ENCODE measurements around the gene IL12RB1. TPM values are rescaled to one million over a fixed set of nuclear protein-coding genes. Genes with fewer than 3 reads are reported as not detected.
A peak's percentile ranks its signal among the peaks of the same experiment; 100 is the strongest.

The IL12RB1 gene
- total and polyA plus RNA-seq, 8 donors: 0.18 to 9.3 (median 0.77) TPM; not detected in 4

DNA sequence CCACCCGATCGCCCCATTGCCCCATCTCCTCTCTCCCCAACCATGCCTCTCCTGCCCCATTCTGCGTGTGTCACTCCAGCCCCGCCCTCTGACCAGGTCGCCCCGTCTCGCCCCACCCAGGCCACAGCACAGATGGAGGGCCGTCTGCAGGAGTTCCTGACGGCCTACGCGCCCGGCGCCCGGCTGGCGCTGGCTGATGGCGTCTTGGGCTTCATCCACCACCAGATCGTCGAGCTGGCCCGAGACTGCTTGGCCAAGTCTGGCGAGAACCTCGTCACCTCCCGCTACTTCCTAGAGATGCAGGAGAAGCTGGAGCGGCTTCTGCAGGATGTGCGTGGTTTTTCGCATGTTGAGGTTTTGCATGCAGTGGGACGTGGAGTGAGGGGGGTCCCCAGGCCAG is 37.1 kb upstream of the IL12RB1 start:
- intact Hi-C loops (cut with DNase I; ENCODE audit: low total_unique reads): no loop called here
- WGBS, 5 donors: 74 to 90% (median 84%) methylated on average over 24 to 26 of the region's 26 CpGs
- Histone ChIP-seq H3K4me1 (peaks cover 7 to 18% (median 11%) of the 10 kb centered on the region in 4 donors), H3K36me3 (peaks cover 15 to 72% (median 65%) of the 10 kb centered on the region in 4 donors), H3K9me3 (no peaks in the 10 kb centered on the region), H3K4me3 (no peak overlapping the region), H3K27ac (peak overlapping the region in 2 of 5 donors; percentile 6 to 46), H3K27me3 (no peaks in the 10 kb centered on the region)
- no peak for DNase-seq
- TF ChIP-seq POLR2AphosphoS5 (IDR thresholded peaks at IDR 0.05): no peak
- TF ChIP-seq EP300 (IDR thresholded peaks at IDR 0.05): no peak
- TF ChIP-seq, protein P1, sequence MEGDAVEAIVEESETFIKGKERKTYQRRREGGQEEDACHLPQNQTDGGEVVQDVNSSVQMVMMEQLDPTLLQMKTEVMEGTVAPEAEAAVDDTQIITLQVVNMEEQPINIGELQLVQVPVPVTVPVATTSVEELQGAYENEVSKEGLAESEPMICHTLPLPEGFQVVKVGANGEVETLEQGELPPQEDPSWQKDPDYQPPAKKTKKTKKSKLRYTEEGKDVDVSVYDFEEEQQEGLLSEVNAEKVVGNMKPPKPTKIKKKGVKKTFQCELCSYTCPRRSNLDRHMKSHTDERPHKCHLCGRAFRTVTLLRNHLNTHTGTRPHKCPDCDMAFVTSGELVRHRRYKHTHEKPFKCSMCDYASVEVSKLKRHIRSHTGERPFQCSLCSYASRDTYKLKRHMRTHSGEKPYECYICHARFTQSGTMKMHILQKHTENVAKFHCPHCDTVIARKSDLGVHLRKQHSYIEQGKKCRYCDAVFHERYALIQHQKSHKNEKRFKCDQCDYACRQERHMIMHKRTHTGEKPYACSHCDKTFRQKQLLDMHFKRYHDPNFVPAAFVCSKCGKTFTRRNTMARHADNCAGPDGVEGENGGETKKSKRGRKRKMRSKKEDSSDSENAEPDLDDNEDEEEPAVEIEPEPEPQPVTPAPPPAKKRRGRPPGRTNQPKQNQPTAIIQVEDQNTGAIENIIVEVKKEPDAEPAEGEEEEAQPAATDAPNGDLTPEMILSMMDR (IDR thresholded peaks at IDR 0.05): no peak
- TF ChIP-seq POLR2A (IDR thresholded peaks at IDR 0.05): no peak

DNA sequence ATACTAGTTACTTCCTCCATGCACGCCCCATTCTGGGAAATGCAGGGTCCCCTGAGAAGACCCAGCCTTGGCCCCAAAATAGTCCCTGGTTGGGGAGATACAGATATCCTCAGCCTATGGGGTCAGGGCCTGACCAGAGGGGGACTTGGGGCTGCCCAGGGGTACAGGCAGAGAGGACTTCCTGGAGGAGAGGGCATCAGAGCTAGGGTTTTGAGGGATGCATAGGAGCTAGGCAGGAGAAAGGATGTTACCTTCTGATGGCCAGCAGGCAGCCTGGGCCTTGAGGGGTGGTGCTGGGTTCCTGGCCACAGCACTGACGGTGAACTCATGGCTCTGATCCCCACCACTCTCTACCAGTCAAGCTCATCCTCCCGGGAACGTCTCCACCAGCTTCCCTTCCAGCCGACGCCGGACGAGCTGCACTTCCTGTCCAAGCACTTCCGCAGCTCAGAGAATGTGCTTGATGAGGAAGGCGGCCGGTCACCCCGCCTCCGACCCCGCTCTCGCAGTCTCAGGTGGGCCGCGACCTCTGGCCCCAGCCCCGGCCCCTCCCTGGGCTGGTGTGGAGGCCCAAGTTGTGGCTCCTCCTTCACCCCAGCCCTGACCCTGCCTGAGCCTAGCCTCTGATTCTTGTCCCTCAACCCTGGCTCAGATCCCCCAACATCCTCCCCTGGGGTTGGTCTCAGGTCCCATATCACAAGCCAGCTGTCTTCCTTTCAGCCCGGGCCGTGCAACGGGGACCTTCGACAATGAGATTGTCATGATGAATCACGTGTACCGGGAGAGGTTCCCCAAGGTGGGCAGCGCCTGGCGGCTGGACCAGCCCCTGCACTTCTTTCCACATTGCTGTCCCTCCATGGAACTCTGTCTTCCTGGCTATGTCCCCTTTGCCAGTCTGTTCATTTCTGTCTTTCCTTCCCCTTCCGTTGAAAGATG is 36.4 kb upstream of the IL12RB1 start:
- no peaks in the 10 kb centered on the region for H3K9me3 ChIP-seq
- no peak overlapping the region for H3K4me3 ChIP-seq
- WGBS, 5 donors: 81 to 90% (median 86%) methylated on average over 10 to 27 of the region's 27 CpGs
- TF ChIP-seq POLR2A (IDR thresholded peaks at IDR 0.05) (no peak), EP300 (IDR thresholded peaks at IDR 0.05) (no peak), POLR2AphosphoS5 (IDR thresholded peaks at IDR 0.05) (no peak)
- TF ChIP-seq, protein P1 (IDR thresholded peaks at IDR 0.05): no peak
- H3K36me3 ChIP-seq: peaks cover 9 to 65% (median 59%) of the 10 kb centered on the region in 4 donors
- H3K27me3 ChIP-seq: no peaks in the 10 kb centered on the region
- peaks cover 14 to 25% (median 18%) of the 10 kb centered on the region in 4 donors for H3K4me1 ChIP-seq
- intact Hi-C loops (cut with DNase I; ENCODE audit: low total_unique reads): no loop called here
- H3K27ac ChIP-seq: peak overlapping the region in 2 of 5 donors; percentile 6 to 46
- peak in 1 of 2 donors; percentile 42 for DNase-seq

DNA sequence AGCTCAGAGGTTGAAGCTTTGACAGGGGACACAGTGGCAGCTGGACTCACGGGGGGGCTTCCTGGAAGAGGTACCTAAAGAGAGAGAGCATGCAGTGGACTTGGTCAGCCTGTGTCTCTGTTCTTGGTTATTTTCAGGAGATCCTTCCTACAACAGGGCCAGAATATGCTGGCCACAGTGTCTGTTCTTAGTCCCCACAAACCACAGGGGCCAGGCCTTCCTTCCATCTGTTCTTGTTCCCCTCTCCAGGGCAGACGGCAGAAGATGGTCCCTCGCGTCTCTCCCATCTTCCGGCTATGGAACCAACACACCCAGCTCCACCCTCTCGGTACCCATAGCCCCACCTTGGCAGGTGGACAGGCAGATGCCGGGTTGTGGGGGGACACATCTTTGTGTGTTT is 35.7 kb upstream of the IL12RB1 start:
- H3K4me3 ChIP-seq: no peak overlapping the region
- H3K27ac ChIP-seq: no peak overlapping the region
- H3K4me1 ChIP-seq: peaks cover 17 to 24% (median 22%) of the 10 kb centered on the region in 4 donors
- no peaks in the 10 kb centered on the region for H3K27me3 ChIP-seq
- no peak for DNase-seq
- TF ChIP-seq POLR2AphosphoS5 (IDR thresholded peaks at IDR 0.05): no peak
- no peak for TF ChIP-seq POLR2A (IDR thresholded peaks at IDR 0.05)
- TF ChIP-seq, protein P1 (IDR thresholded peaks at IDR 0.05): no peak
- no peak for TF ChIP-seq EP300 (IDR thresholded peaks at IDR 0.05)
- intact Hi-C loops (cut with DNase I; ENCODE audit: low total_unique reads): no loop called here
- peaks cover 9 to 58% (median 53%) of the 10 kb centered on the region in 4 donors for H3K36me3 ChIP-seq
- WGBS, 5 donors: 86 to 93% (median 87%) methylated on average over 7 of the region's 7 CpGs
- no peaks in the 10 kb centered on the region for H3K9me3 ChIP-seq

DNA sequence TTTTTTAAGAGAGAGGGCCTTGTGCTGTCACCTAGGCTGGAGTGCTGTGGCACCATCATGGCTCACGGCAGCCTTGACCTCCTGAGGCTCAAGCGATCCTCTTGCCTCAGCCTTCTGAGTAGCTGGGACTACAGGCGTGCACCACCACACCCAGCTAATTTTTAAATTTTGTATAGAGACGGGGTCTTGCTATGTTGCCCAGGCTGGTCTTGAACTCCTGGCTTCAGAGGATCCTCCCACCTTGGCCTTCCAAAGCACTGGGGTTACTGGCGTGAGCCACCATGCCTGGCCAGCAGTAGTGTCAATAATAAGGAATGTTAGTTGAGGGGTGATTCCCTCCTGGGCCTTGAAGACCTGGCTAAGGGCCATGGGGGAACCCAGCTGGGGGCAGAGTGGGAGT is 34.4 kb upstream of the IL12RB1 start:
- intact Hi-C loops (cut with DNase I; ENCODE audit: low total_unique reads): no loop called here
- WGBS, 5 donors: 89 to 98% (median 96%) methylated on average over 5 of the region's 5 CpGs
- H3K27me3 ChIP-seq: no peaks in the 10 kb centered on the region
- no peak for TF ChIP-seq POLR2A (IDR thresholded peaks at IDR 0.05)
- no peak overlapping the region for H3K27ac ChIP-seq
- peaks cover 21 to 32% (median 27%) of the 10 kb centered on the region in 4 donors for H3K4me1 ChIP-seq
- no peaks in the 10 kb centered on the region for H3K9me3 ChIP-seq
- H3K36me3 ChIP-seq: peaks cover 9 to 48% (median 45%) of the 10 kb centered on the region in 4 donors
- no peak for DNase-seq
- no peak overlapping the region for H3K4me3 ChIP-seq

Measured in stomach (tissue), 9 donors.